HepG2 (cell line): ENCODE data around the gene SALL4. TPM values are rescaled to one million over a fixed set of nuclear protein-coding genes. Genes with fewer than 3 reads are reported as not detected.

ENCODE experiments used
- AHR ChIP-seq: IDR thresholded peaks from 2 replicates; pipeline ENCODE4 v1.6.1; 2018; ENCODE audit warnings: missing genetic modification reagents, missing compliant biosample characterization
- CREB3 ChIP-seq: sonication (generic); formaldehyde crosslinking; IDR thresholded peaks from 2 replicates; pipeline ENCODE4 v1.5.0; 2020; ENCODE audit warnings: missing genetic modification reagents
- E2F1 ChIP-seq: sonication (generic); formaldehyde crosslinking; IDR thresholded peaks from 2 replicates; pipeline ENCODE4 v1.5.0; 2020; ENCODE audit warnings: missing genetic modification reagents
- ETV6 ChIP-seq: sonication (generic); formaldehyde crosslinking; conservative IDR thresholded peaks from 2 replicates; pipeline ENCODE4 v1.4.0; 2020; ENCODE audit warnings: missing genetic modification reagents
- HOXA7 ChIP-seq: sonication (generic); formaldehyde crosslinking; IDR thresholded peaks from 2 replicates; pipeline ENCODE4 v1.8.1; 2022; ENCODE audit warnings: mild to moderate bottlenecking, missing genetic modification reagents, moderate library complexity
- JUN ChIP-seq: sonication (generic); formaldehyde crosslinking; IDR thresholded peaks from 2 replicates; pipeline ENCODE4 v1.4.0; 2020; ENCODE audit warnings: mild to moderate bottlenecking, missing genetic modification reagents
- MEIS2 ChIP-seq: sonication (generic); formaldehyde crosslinking; IDR thresholded peaks from 2 replicates; pipeline ENCODE4 v1.9.0; 2021; ENCODE audit warnings: mild to moderate bottlenecking, missing genetic modification reagents
- MLLT10 ChIP-seq: sonication (generic); formaldehyde crosslinking; IDR thresholded peaks from 2 replicates; pipeline ENCODE4 v1.4.0; 2020; ENCODE audit warnings: missing genetic modification reagents
- SAP130 ChIP-seq: IDR thresholded peaks from 2 replicates; pipeline ENCODE4 v1.6.1; 2016; ENCODE audit warnings: low read depth
- SP2 ChIP-seq: sonication (generic); formaldehyde crosslinking; IDR thresholded peaks from 2 replicates; pipeline ENCODE4 v1.5.1; 2020; ENCODE audit warnings: mild to moderate bottlenecking, missing genetic modification reagents
- THAP11 ChIP-seq: IDR thresholded peaks from 2 replicates; pipeline ENCODE4 v1.6.1; 2016; ENCODE audit warnings: missing biosample characterization, missing genetic modification reagents
- ZBTB37 ChIP-seq: sonication (generic); formaldehyde crosslinking; IDR thresholded peaks from 2 replicates; pipeline ENCODE4 v1.4.0; 2020; ENCODE audit warnings: mild to moderate bottlenecking, missing genetic modification reagents
- ZFAT ChIP-seq: sonication (generic); formaldehyde crosslinking; conservative IDR thresholded peaks from 2 replicates; pipeline ENCODE4 v1.8.1; 2023; ENCODE audit warnings: missing genetic modification reagents, inconsistent platforms
- ZNF160 ChIP-seq: sonication (generic); formaldehyde crosslinking; IDR thresholded peaks from 2 replicates; pipeline ENCODE4 v1.8.0; 2022; ENCODE audit warnings: mild to moderate bottlenecking, inconsistent platforms, missing genetic modification reagents
- ZNF251 ChIP-seq: sonication (generic); formaldehyde crosslinking; IDR thresholded peaks from 2 replicates; pipeline ENCODE4 v1.9.0; 2021; ENCODE audit warnings: mild to moderate bottlenecking, missing genetic modification reagents
- ZNF260 ChIP-seq: sonication (generic); formaldehyde crosslinking; IDR thresholded peaks from 2 replicates; pipeline ENCODE4 v1.4.0; 2020; ENCODE audit warnings: missing genetic modification reagents, low read depth, mild to moderate bottlenecking, borderline replicate concordance
- ZNF274 ChIP-seq: sonication (generic); formaldehyde crosslinking; IDR thresholded peaks from 2 replicates; pipeline ENCODE4 v1.5.1; 2020; ENCODE audit warnings: mild to moderate bottlenecking, missing genetic modification reagents
- ZNF280D ChIP-seq: sonication (generic); formaldehyde crosslinking; IDR thresholded peaks from 2 replicates; pipeline ENCODE4 v1.5.1; 2020; ENCODE audit warnings: mild to moderate bottlenecking, missing genetic modification reagents
- ZNF34 ChIP-seq: sonication (generic); formaldehyde crosslinking; IDR thresholded peaks from 2 replicates; pipeline ENCODE4 v1.4.0; 2020; ENCODE audit warnings: mild to moderate bottlenecking, missing genetic modification reagents, borderline replicate concordance
- ZNF597 ChIP-seq: sonication (generic); formaldehyde crosslinking; IDR thresholded peaks from 2 replicates; pipeline ENCODE4 v1.5.0; 2020; ENCODE audit warnings: missing genetic modification reagents
- ZNF7 ChIP-seq: IDR thresholded peaks from 2 replicates; pipeline ENCODE4 v1.6.1; 2016; ENCODE audit warnings: missing biosample characterization, missing genetic modification reagents
- ZNF746 ChIP-seq: sonication (generic); formaldehyde crosslinking; IDR thresholded peaks from 2 replicates; pipeline ENCODE4 v1.8.0; 2022; ENCODE audit warnings: mild to moderate bottlenecking, missing genetic modification reagents
- ZSCAN31 ChIP-seq: sonication (generic); formaldehyde crosslinking; IDR thresholded peaks from 2 replicates; pipeline ENCODE4 v1.5.0; 2020; ENCODE audit warnings: low read depth, mild to moderate bottlenecking, missing genetic modification reagents
- polyA plus RNA-seq, 8 experiments: library from polyadenylated mRNA; depleted of rRNA in 3 of 8; stranded (reverse) in 7 of 8; unstranded in 1 of 8; fragments of >200 nt; fragmentation: Illumina TruSeq in 4 of 8; extraction: Trizol in 4 of 8; gene quantifications; 2 replicates each; pipeline versions ENCODE4 v1.2.1 to v1.2.3, GENCODE V29; 2011 to 2016; ENCODE audit warnings: low read depth in 4 of 8, missing spikeins in 1 of 8, mixed read lengths in 1 of 8; ENCODE audit not compliant: insufficient read depth in 1 of 8
- total RNA-seq, 5 experiments: library from RNA; depleted of rRNA; stranded (reverse); fragments of >200 nt; fragmentation: Illumina TruSeq; extraction: Trizol; gene quantifications; 2 replicates each; pipeline ENCODE4 v1.2.3, GENCODE V29; 2016; ENCODE audit warnings: low read depth in 1 of 5

SALL4 gene
- total and polyA plus RNA-seq, 2 of the 13 experiments (the other 11 are each of a cell fraction or from before 2014, with no cell fraction given) = 0.33 to 1.8 TPM

- no peak for TF ChIP-seq ZNF280D (CRISPR knock-in tag)
- TF ChIP-seq E2F1 (CRISPR knock-in tag) = no peak
- peak; percentile 68; the same call in 1 of the 2 replicates for TF ChIP-seq CREB3 (CRISPR knock-in tag)
- TF ChIP-seq ZNF34 (CRISPR knock-in tag) = no peak
- TF ChIP-seq JUN (CRISPR knock-in tag) = no peak
- TF ChIP-seq THAP11 (CRISPR knock-in tag) = no peak
- peak; percentile 82; the same call in 1 of the 2 replicates for TF ChIP-seq ZNF160
- no peak; the same call in 1 of the 2 replicates for TF ChIP-seq ZSCAN31 (CRISPR knock-in tag)
- TF ChIP-seq ZNF251 (CRISPR knock-in tag) = no peak
- TF ChIP-seq ZNF274 (CRISPR knock-in tag) = 0 out of 2 replicates have a peak, but pooled peaks have one; percentile 69
- no peak for TF ChIP-seq ZFAT
- TF ChIP-seq ZBTB37 (CRISPR knock-in tag) = no peak
- no peak for TF ChIP-seq ZNF597 (CRISPR knock-in tag)
- TF ChIP-seq MLLT10 (CRISPR knock-in tag) = no peak
- peak; percentile 77 for TF ChIP-seq ZNF746 (CRISPR knock-in tag)
- TF ChIP-seq SAP130 (CRISPR knock-in tag) = peak; percentile 55; the same call in 1 of the 2 replicates
- 0 out of 2 replicates have a peak, but pooled peaks have one; percentile 84 for TF ChIP-seq ZNF260 (CRISPR knock-in tag)
- no peak for TF ChIP-seq ETV6 (CRISPR knock-in tag)
- TF ChIP-seq HOXA7 (CRISPR knock-in tag) = no peak
- no peak for TF ChIP-seq ZNF7
- no peak for TF ChIP-seq SP2 (CRISPR knock-in tag)
- TF ChIP-seq MEIS2 (CRISPR knock-in tag) = peak; percentile 70
- peak; percentile 74; the same call in 1 of the 2 replicates for TF ChIP-seq AHR
Observed at GRCh38 chr20:51800060-51800871, 2.1 kb downstream of the SALL4 start (continued).
